SK-N-SH (cell line): Measurements from ENCODE around the gene TAF1B. TPM values are rescaled to one million over a fixed set of nuclear protein-coding genes. Genes with fewer than 3 reads are reported as not detected.

Experiments
- CTCF ChIA-PET: fragments of 300-600, 350-600 bp; formaldehyde crosslinking; extraction: SDS; loops from one replicate; lab custom pipeline; 2021; lab: Yijun Ruan, JAX
- POLR2A ChIA-PET: fragments of 350-600 bp; sonication (Branson Sonifier 250); formaldehyde crosslinking; extraction: SDS; loops from one replicate; lab custom pipeline; 2020; ENCODE audit warnings: antibody characterized with exemption, inconsistent platforms; lab: Yijun Ruan, JAX
- DNase-seq: peaks from one replicate; pipeline ENCODE4 v3.0.0; 2012
- H2AFZ ChIP-seq: fragments of 200-600 bp; sonication (generic); 2 replicates; pipeline ENCODE4 v1.8.1; 2016; ENCODE audit warnings: antibody characterized with exemption, mild to moderate bottlenecking, low read depth
- H3F3A ChIP-seq: fragments of 200-600 bp; sonication (generic); replicated peaks from 2 replicates; pipeline ENCODE3; 2016; ENCODE audit warnings: antibody characterized with exemption, mild to moderate bottlenecking; ENCODE audit not compliant: insufficient read depth
- H3K27ac ChIP-seq, 2 experiments: fragments of 200-500 bp in 1 of 2; fragments of 200-600 bp in 1 of 2; sonication (Bioruptor generic) in 1 of 2; sonication (generic), shearing (Covaris generic) in 1 of 2; 2 replicates each; pipeline versions ENCODE4 v1.5.1 to v1.6.1; 2014 to 2016; ENCODE audit warnings: low read depth in 2 of 2, inconsistent platforms in 1 of 2, low read length in 1 of 2, mild to moderate bottlenecking in 1 of 2, mixed read lengths in 1 of 2
- H3K27me3 ChIP-seq: fragments of 200-600 bp; sonication (generic), shearing (Covaris generic); 2 replicates; pipeline ENCODE4 v1.6.1; 2016; ENCODE audit warnings: mixed run types; ENCODE audit not compliant: insufficient read depth
- H3K36me3 ChIP-seq, 2 experiments: fragments of 200-500 bp in 1 of 2; fragments of 200-600 bp in 1 of 2; sonication (Bioruptor generic) in 1 of 2; sonication (generic) in 1 of 2; replicated peaks in 1 of 2; 2 replicates each; pipeline versions ENCODE3 to v1.5.1; 2014 to 2016; ENCODE audit warnings: low read length in 1 of 2, mild to moderate bottlenecking in 1 of 2; ENCODE audit not compliant: insufficient read depth in 2 of 2, control insufficient read depth in 1 of 2
- H3K4me1 ChIP-seq, 2 experiments: fragments of 200-500 bp in 1 of 2; fragments of 200-600 bp in 1 of 2; sonication (Bioruptor generic) in 1 of 2; sonication (generic), shearing (Covaris generic) in 1 of 2; 2 replicates each; pipeline versions ENCODE4 v1.5.1 to v1.6.1; 2014 to 2016; ENCODE audit warnings: low read depth in 1 of 2, low read length in 1 of 2, mixed run types in 1 of 2; ENCODE audit not compliant: insufficient read depth in 2 of 2, control insufficient read depth in 1 of 2
- H3K4me2 ChIP-seq: fragments of 200-600 bp; sonication (generic), shearing (Covaris generic); 2 replicates; pipeline ENCODE4 v1.6.1; 2017; ENCODE audit warnings: mixed run types
- H3K4me3 ChIP-seq, 2 experiments: fragments of 200-500 bp in 1 of 2; fragments of 200-600 bp in 1 of 2; sonication (Bioruptor generic) in 1 of 2; sonication (generic), shearing (Covaris generic) in 1 of 2; 2 replicates each; pipeline versions ENCODE4 v1.5.1 to v1.8.1; 2014 to 2016; ENCODE audit warnings: low read depth in 2 of 2, inconsistent platforms in 1 of 2, low read length in 1 of 2, mild to moderate bottlenecking in 1 of 2, mixed read lengths in 1 of 2, moderate library complexity in 1 of 2
- H3K79me2 ChIP-seq: fragments of 200-600 bp; sonication (generic); 2 replicates; pipeline ENCODE4 v1.8.1; 2017; ENCODE audit warnings: mild to moderate bottlenecking; ENCODE audit not compliant: insufficient read depth
- H3K9ac ChIP-seq: fragments of 200-600 bp; sonication (generic); 2 replicates; pipeline ENCODE4 v1.6.1; 2017; ENCODE audit warnings: mixed run types
- H3K9me2 ChIP-seq: fragments of 200-600 bp; sonication (generic); 2 replicates; pipeline ENCODE4 v1.6.1; 2017; ENCODE audit warnings: mixed run types
- H3K9me3 ChIP-seq: fragments of 200-600 bp; sonication (generic); 2 replicates; pipeline ENCODE4 v1.6.1; 2017; ENCODE audit warnings: mixed run types, mild to moderate bottlenecking, moderate library complexity
- H4K20me1 ChIP-seq: fragments of 200-600 bp; sonication (generic); 2 replicates; pipeline ENCODE4 v1.6.1; 2017; ENCODE audit warnings: mild to moderate bottlenecking, mixed run types; ENCODE audit not compliant: insufficient read depth
- EP300 ChIP-seq, 2 experiments: IDR thresholded peaks; 2 replicates each; pipeline versions ENCODE4 v1.4.0 to v1.6.1; 2012; ENCODE audit warnings: borderline replicate concordance in 1 of 2, low read depth in 1 of 2, low read length in 1 of 2
- EZH2phosphoT487 ChIP-seq: fragments of 200-600 bp; sonication (generic); IDR thresholded peaks from 2 replicates; pipeline ENCODE4 v1.6.1; 2017; ENCODE audit warnings: low read depth, mixed run types, mild to moderate bottlenecking, antibody characterized with exemption, moderate library complexity, borderline replicate concordance
- FOSL2 ChIP-seq: IDR thresholded peaks from 2 replicates; pipeline ENCODE4 v1.4.0; 2012; ENCODE audit warnings: low read depth, mild to moderate bottlenecking, moderate library complexity, borderline replicate concordance
- GABPA ChIP-seq: IDR thresholded peaks from 2 replicates; pipeline ENCODE4 v1.4.0; 2012; ENCODE audit warnings: low read depth, mild to moderate bottlenecking
- JUND ChIP-seq: IDR thresholded peaks from 2 replicates; pipeline ENCODE4 v1.4.0; 2012
- MEF2A ChIP-seq: IDR thresholded peaks from 2 replicates; pipeline ENCODE4 v1.4.0; 2012; ENCODE audit warnings: low read depth, borderline replicate concordance
- MXI1 ChIP-seq: IDR thresholded peaks from 2 replicates; pipeline ENCODE4 v1.6.1; 2012; ENCODE audit warnings: mild to moderate bottlenecking, low read depth, low read length, improper control_type of control experiment
- NFIC ChIP-seq: IDR thresholded peaks from 2 replicates; pipeline ENCODE4 v1.4.0; 2012; ENCODE audit warnings: borderline replicate concordance
- NRF1 ChIP-seq: IDR thresholded peaks from 2 replicates; pipeline ENCODE4 v1.6.1; 2012; ENCODE audit warnings: low read depth, mild to moderate bottlenecking, low read length
- POLR2AphosphoS5 ChIP-seq: IDR thresholded peaks from 2 replicates; pipeline ENCODE4 v1.6.1; 2012; ENCODE audit warnings: low read depth, low read length
- RAD21 ChIP-seq: IDR thresholded peaks from 2 replicates; pipeline ENCODE4 v1.6.1; 2012; ENCODE audit warnings: mild to moderate bottlenecking, low read length
- RCOR1 ChIP-seq: fragments of 150-350 bp; IDR thresholded peaks from 2 replicates; pipeline ENCODE4 v1.6.1; 2017; ENCODE audit warnings: antibody characterized with exemption, low read length
- RFX5 ChIP-seq: IDR thresholded peaks from 2 replicates; pipeline ENCODE4 v1.6.1; 2012; ENCODE audit warnings: mild to moderate bottlenecking, improper control_type of control experiment, low read length
- SIN3A ChIP-seq: IDR thresholded peaks from 2 replicates; pipeline ENCODE4 v1.6.1; 2012; ENCODE audit warnings: low read depth, mild to moderate bottlenecking, low read length, moderate library complexity, borderline replicate concordance
- SMC3 ChIP-seq: IDR thresholded peaks from 2 replicates; pipeline ENCODE4 v1.6.1; 2012; ENCODE audit warnings: low read depth, low read length, improper control_type of control experiment
- WGBS: methylation state at CpG from one replicate; pipeline ENCODE4 v1.1.6; 2017; ENCODE audit warnings: low lambda C conversion rate; 5-methylcytosine and 5-hydroxymethylcytosine counted together
- polyA plus RNA-seq, 3 experiments: library from polyadenylated mRNA; depleted of rRNA; stranded (reverse); fragments of >200 nt; gene quantifications; 2 replicates each; pipeline ENCODE4 v1.2.3, GENCODE V29; 2012
- TF ChIP-seq, protein P1 (sequence below): IDR thresholded peaks from 2 replicates; pipeline ENCODE4 v1.4.0; 2012; ENCODE audit warnings: low read depth, borderline replicate concordance
- TF ChIP-seq, protein P2 (sequence below): fragments of 200-600 bp; sonication (generic); IDR thresholded peaks from 2 replicates; pipeline ENCODE4 v1.6.1; 2017; ENCODE audit warnings: antibody characterized with exemption, mild to moderate bottlenecking, moderate library complexity

The TAF1B gene
- polyA plus RNA-seq, 1 of the 3 experiments (the other 2 are of a cell fraction), result 7.8 TPM

DNA sequence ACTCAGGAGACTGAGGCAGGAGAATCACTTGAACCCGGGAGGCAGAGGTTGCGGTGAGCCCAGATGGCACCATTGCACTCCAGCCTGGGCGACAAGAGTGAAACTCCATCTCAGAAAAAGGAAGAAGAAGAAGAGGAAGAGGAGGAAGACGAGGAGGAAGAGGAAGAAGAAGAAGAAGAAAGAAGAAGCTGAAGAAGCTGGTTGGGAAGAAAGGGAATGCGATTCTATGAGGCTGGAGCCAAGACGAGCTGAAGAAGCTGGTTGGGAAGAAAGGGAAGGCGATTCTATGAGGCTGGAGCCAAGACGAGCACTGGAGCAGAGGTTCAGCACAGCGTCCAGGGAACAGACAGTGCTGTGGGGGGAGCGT, 30.3 kb upstream of the TAF1B start:
- no peak for TF ChIP-seq SMC3
- no peak for TF ChIP-seq JUND
- TF ChIP-seq POLR2AphosphoS5, result no peak
- no peak for TF ChIP-seq GABPA
- TF ChIP-seq FOSL2, result no peak
- TF ChIP-seq EP300 (IDR thresholded peaks at IDR 0.05; ENCODE audit: borderline replicate concordance in 1 of 2, low read depth in 1 of 2, low read length in 1 of 2), result no peak
- TF ChIP-seq RAD21, result no peak
- no peak for TF ChIP-seq EZH2phosphoT487
- TF ChIP-seq MXI1, result no peak
- TF ChIP-seq NFIC, result no peak
- Histone ChIP-seq H4K20me1 (no peaks in the 10 kb centered on the region), H3K27ac (no peak overlapping the region), H3K9me2 (no peaks in the 10 kb centered on the region), H3K4me2 (no peak overlapping the region), H3K9ac (no peak overlapping the region), H2AFZ (no peak overlapping the region), H3F3A (no peaks in the 10 kb centered on the region), H3K79me2 (no peaks in the 10 kb centered on the region), H3K4me1 (peaks cover 0 to 10% of the 10 kb centered on the region in 2 experiments; a peak in 1 of 4 replicates), H3K36me3 (no peaks in the 10 kb centered on the region), H3K9me3 (no peaks in the 10 kb centered on the region), H3K4me3 (no peak overlapping the region), H3K27me3 (no peaks in the 10 kb centered on the region)
- no peak for DNase-seq
- POLR2A ChIA-PET, result interaction anchor here (1.2 to 1.5 kb wide), 2 partner anchors 30 to 182 kb away, joined by 3 read pairs; partner anchors contain the start of genes TAF1B and YWHAQ
- CTCF ChIA-PET, result interaction anchor here (0.8 to 9.4 kb wide), 39 partner anchors 9 to 633 kb away, joined by 3 to 257 read pairs (median 12); partner anchors contain the start of genes KLF11 and TAF1B
- WGBS, result 79% methylated on average over 10 of the region's 10 CpGs

DNA sequence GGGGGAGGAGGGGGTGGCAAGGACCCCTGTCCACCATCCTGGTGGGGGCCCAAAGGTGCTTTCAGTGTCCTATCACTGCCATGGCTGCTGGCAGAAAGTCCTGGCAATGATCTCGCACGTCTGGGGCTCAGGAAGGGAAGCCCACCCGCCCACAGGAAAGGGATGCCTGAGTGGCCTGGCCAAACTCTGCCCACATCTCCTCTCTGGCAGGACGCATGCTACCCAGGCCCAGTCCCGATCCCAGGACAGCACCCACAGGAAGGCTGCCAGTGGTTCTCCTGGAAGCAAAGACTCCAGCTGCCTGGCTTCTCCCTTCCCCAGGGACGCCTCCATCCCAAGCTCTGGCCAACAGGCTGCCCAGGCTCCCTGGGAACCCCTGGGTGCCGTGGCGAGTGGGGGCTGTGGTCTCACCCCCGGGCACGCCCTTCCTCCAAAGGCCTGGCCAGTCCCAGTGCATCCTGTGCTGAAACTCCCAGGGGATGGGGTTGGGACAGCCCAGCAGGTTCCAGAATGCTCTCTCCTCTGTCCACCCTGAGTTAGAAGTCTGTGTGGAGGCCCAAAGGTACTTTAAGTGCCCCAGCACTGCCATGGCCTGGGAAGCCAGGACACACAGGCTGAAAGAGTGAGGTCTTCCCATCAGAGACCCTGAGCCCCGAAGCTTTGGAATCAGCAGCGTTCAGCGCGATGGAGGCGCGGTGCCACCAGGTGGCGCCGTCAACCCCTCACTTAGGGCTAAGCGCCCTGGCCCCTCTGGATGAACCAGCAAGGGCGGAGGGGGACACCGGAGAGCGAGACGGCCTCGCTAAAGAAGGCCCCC, 29.8 kb upstream of the TAF1B start:
- Histone ChIP-seq H2AFZ (no peak overlapping the region), H3K36me3 (no peaks in the 10 kb centered on the region), H4K20me1 (no peaks in the 10 kb centered on the region), H3K27me3 (no peaks in the 10 kb centered on the region), H3K9ac (no peak overlapping the region), H3K79me2 (no peaks in the 10 kb centered on the region), H3K4me2 (no peak overlapping the region), H3K9me2 (no peaks in the 10 kb centered on the region), H3F3A (no peaks in the 10 kb centered on the region), H3K9me3 (no peaks in the 10 kb centered on the region), H3K4me3 (peak overlapping the region in 1 of 2 experiments; percentile 4; a peak in 1 of 4 replicates), H3K4me1 (peaks cover 0 to 10% of the 10 kb centered on the region in 2 experiments; a peak in 1 of 4 replicates), H3K27ac (no peak overlapping the region)
- POLR2A ChIA-PET, result interaction anchor here (0.6 kb wide), 2 partner anchors 30 to 184 kb away, joined by 3 to 6 read pairs; partner anchors contain the start of gene TAF1B
- TF ChIP-seq SIN3A (no peak), RFX5 (no peak), NRF1 (no peak), RCOR1 (0 out of 2 replicates have a peak, but pooled peaks have one; percentile 31), NFIC (no peak), GABPA (no peak), MEF2A (no peak), RAD21 (peak; percentile 91), SMC3 (peak; percentile 96)
- TF ChIP-seq, protein P1, sequence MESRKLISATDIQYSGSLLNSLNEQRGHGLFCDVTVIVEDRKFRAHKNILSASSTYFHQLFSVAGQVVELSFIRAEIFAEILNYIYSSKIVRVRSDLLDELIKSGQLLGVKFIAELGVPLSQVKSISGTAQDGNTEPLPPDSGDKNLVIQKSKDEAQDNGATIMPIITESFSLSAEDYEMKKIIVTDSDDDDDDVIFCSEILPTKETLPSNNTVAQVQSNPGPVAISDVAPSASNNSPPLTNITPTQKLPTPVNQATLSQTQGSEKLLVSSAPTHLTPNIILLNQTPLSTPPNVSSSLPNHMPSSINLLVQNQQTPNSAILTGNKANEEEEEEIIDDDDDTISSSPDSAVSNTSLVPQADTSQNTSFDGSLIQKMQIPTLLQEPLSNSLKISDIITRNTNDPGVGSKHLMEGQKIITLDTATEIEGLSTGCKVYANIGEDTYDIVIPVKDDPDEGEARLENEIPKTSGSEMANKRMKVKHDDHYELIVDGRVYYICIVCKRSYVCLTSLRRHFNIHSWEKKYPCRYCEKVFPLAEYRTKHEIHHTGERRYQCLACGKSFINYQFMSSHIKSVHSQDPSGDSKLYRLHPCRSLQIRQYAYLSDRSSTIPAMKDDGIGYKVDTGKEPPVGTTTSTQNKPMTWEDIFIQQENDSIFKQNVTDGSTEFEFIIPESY, result no peak
- TF ChIP-seq, protein P2, sequence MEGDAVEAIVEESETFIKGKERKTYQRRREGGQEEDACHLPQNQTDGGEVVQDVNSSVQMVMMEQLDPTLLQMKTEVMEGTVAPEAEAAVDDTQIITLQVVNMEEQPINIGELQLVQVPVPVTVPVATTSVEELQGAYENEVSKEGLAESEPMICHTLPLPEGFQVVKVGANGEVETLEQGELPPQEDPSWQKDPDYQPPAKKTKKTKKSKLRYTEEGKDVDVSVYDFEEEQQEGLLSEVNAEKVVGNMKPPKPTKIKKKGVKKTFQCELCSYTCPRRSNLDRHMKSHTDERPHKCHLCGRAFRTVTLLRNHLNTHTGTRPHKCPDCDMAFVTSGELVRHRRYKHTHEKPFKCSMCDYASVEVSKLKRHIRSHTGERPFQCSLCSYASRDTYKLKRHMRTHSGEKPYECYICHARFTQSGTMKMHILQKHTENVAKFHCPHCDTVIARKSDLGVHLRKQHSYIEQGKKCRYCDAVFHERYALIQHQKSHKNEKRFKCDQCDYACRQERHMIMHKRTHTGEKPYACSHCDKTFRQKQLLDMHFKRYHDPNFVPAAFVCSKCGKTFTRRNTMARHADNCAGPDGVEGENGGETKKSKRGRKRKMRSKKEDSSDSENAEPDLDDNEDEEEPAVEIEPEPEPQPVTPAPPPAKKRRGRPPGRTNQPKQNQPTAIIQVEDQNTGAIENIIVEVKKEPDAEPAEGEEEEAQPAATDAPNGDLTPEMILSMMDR, result peak; percentile 98
- peak; percentile 96 for DNase-seq
- CTCF ChIA-PET, result interaction anchor here (0.5 to 9.4 kb wide), 110 partner anchors 9 to 1325 kb away, joined by 3 to 257 read pairs (median 5); partner anchors contain the start of genes KLF11 and TAF1B
- 15% methylated on average over 14 of the region's 24 CpGs for WGBS
